SW480 (cell line): ENCODE measurements around the gene C1QTNF8.

Source experiments
- DNase-seq: peaks from one replicate; pipeline ENCODE4 v3.0.0-alpha.2; 2016; ENCODE audit warnings: low spot score

Gene C1QTNF8

GRCh38 chr16:1045310-1045992 is 50.6 kb downstream of the C1QTNF8 start:
- no peak for DNase-seq

DNA sequence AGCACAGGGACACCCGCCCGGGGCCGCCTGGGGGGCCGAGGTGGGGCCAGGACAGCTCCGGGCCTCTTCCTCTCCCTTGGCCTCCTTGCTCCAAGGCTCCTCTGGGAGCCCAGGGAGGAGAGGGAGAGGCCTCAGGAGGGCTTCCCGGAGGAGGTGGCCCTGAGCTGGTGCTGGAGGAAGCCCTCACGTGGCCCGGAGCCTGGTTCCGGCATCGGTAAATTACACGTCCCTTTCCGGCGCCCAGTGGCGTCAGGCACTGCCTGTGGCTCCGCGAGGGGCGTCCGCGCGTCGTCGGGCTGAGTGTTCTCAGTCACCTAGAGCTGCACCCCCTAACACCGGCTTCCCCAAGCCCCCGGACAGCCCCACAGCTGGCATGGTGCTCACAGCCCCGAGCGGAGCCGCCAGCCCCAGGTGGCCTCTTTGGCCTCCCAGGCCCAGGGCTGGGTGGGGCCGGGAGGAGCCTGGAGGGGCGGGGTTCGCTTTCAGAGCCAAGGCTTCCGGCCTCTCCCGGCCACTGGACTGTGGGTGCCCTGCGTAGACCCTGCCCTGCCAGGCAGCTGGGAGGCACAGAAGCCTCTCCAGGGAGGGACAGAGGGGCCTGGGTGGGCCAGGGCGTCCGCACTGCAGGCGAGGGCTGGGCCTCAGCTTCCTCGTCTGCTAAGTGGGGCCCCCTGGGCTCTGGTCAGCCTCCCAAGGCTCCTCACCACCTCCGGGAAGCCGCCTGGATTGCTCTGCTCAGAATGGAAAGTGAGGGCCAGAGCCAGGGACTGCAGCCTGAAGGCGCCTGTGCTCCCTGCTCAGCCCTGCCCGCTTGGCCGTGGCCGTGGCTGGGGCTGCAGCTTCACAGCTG is 51.4 kb downstream of the C1QTNF8 start:
- DNase-seq: no peak

DNA sequence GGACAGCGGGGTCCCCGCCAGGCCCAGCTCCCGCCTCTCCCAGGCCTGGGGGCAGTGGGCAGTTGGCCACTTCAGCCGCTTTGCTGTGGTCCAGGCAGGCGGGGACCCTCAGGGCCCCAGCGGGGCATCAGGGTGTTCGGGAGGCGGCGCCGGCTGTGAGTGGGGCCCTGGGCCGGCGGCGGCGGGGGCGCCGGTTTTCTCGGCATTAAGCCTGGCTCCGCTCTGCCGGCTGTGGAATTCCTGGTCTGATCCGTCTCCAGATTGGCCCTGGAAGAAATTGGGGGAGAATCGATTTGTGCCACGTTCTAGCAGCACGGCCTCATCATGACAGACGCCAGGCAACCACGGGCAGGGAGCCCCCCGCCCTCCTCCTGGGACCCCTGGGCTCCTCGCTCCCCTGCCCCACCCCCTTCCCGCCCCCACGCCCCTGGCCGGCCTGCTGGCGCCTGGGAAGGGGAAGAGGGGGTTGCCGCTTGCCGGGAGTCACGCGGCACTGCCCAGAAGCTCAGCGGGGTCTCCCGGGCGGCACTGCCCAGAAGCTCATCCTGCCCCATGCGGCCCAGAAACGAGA is 52.1 kb downstream of the C1QTNF8 start:
- no peak for DNase-seq

DNA sequence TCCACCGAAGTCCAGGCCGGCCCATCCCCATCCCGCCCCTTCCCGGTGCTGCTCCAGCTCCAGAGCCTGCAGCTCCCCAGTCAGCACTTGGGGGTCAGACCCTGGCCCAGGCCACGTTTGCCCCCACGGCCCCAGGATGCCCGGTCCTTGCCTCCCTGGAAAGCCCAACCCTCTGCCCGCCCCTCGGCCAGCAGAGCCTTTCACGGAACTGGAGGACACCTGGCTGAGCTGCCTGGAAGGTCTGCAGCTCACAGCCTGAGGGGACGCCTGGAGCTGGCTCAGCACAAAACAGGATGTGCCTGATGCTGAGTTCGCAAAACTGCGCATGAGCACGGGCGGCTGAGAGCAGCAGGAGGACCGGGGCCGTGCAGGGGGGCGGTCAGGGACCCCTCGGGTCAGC is 53.2 kb downstream of the C1QTNF8 start:
- DNase-seq: peak; percentile 48

DNA sequence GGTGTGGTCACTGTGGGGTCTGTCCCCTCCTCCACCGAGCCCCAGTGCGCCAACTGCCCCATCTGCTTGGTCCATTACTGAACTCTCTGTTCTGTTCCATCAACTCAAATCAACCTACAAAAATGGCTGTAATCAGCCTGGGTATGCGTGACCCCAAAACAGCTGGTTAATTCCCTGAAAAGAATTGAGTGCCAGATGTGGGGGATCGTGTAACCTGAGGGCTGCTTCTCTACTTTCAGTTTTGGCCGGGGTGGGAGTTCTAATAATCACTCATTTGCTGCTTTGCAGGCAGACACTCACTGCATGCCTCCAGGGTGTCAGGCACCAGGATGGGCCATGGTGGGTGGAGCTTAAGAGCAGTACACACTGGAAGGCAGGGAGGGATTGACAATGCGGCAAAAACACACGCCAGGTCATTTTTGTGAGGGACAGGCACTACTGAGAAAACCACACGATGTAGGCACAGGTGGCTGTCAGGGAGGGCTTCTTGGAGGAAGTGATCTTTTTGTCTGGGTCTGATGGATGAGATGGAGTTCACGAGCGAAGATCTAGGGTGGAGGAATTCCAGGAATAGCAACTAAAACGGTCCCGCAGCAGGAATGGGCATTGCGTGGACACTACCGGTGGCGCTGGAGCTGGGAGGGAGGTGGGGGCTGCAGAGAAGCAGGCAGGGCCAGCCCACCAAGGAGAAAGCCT is 53.8 kb downstream of the C1QTNF8 start:
- DNase-seq: no peak

DNA sequence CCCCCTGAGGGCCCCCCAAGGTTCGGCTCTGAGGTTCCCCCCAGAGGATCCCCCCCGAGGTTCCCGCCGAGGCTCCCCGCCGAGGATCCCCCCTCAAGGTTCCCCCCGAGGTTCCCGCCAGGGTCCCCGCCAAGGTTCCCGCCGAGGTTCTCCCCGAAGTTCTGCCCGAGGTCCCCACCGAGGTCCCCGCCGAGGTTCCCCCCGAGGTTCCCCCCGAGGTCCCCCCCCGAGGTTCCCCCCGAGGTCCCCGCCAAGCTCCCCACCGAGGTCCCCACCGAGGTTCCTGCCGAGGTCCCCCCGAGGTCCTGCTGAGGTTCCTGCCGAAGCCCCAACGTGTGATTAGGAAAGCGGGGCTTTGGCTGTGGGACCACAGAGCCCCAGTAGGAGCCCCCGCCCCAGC is 55.7 kb downstream of the C1QTNF8 start:
- no peak for DNase-seq

DNA sequence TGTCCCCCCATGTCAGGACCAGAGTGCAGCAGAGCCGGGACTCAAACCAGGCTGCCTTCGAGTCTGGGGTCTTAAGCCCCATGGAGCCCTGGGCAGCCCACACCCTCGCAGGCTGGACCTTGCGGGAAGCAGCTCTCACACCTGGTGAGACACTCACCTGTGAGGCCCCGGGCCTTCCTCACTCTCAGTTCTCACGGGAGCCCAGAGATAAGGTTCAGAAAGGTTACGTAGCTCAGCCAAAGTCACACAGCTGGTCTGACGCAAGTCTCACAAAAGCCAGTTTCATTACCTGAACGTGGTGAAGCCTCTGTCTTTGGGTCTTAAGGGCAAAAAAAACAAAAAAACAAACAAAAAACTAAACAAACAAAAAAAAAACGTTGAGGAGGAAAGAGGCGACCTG is 56.3 kb downstream of the C1QTNF8 start:
- no peak for DNase-seq

DNA sequence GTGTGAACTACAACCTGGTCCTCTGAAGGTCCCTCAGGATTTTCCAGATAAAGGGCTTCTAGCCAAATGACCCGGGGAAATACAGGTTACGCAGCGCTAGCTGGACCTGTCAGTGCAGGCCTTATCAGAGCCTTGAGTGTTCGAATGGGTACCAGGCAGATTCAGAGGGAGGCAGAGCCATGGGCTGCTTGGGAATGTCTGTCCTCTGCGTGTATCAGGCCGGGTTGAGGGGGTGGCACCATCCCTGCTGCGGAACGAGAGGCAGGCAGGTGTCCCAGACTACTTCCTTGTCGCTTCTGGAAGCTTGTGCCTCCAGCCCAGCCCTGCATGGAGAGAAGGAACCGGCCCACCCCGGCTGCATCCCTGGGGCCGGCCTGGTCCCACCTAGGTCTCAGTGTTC is 57.1 kb downstream of the C1QTNF8 start:
- DNase-seq: no peak
